Neuronal stem cell (in vitro differentiated cells): ENCODE data around the gene PPP3CA.

Experiments used
- DNase-seq: peaks from one replicate; pipeline ENCODE4 v3.0.0-alpha.2; 2013; ENCODE audit warnings: low spot score
- H2AFZ ChIP-seq: one replicate; pipeline ENCODE4 v1.6.1; 2013; ENCODE audit warnings: mild to moderate bottlenecking, low read length, inconsistent platforms
- H2AK5ac ChIP-seq: 2 replicates; pipeline ENCODE4 v1.6.1; 2013; ENCODE audit warnings: low read depth, mild to moderate bottlenecking, inconsistent platforms, low read length, moderate library complexity, mixed read lengths
- H2BK120ac ChIP-seq: 2 replicates; pipeline ENCODE4 v1.6.1; 2013; ENCODE audit warnings: low read depth, mild to moderate bottlenecking, inconsistent platforms, low read length, moderate library complexity, mixed read lengths
- H2BK12ac ChIP-seq: one replicate; pipeline ENCODE4 v1.6.1; 2013; ENCODE audit warnings: low read length, inconsistent platforms
- H2BK15ac ChIP-seq: 2 replicates; pipeline ENCODE4 v1.6.1; 2013; ENCODE audit warnings: mild to moderate bottlenecking, low read length, inconsistent platforms, mixed read lengths
- H2BK5ac ChIP-seq: one replicate; pipeline ENCODE4 v1.6.1; 2013; ENCODE audit warnings: inconsistent platforms, mild to moderate bottlenecking, low read length, moderate library complexity
- H3K14ac ChIP-seq: one replicate; pipeline ENCODE4 v1.6.1; 2013; ENCODE audit warnings: low read length, inconsistent platforms
- H3K18ac ChIP-seq: 2 replicates; pipeline ENCODE4 v1.6.1; 2013; ENCODE audit warnings: low read length, inconsistent platforms
- H3K23ac ChIP-seq: 2 replicates; pipeline ENCODE4 v1.6.1; 2013; ENCODE audit warnings: low read depth, mild to moderate bottlenecking, mixed read lengths, low read length, inconsistent platforms; ENCODE audit not compliant: poor library complexity
- H3K27ac ChIP-seq: replicated peaks from 3 replicates; pipeline ENCODE4 v1.5.1; 2013; ENCODE audit warnings: low read length, inconsistent platforms
- H3K27me3 ChIP-seq, 3 experiments: 2 replicates each; pipeline ENCODE4 v1.6.1; 2013; ENCODE audit warnings: low read length in 3 of 3, mild to moderate bottlenecking in 2 of 3, inconsistent platforms in 1 of 3, low read depth in 1 of 3, mixed read lengths in 1 of 3, moderate library complexity in 1 of 3; ENCODE audit not compliant: control insufficient read depth in 3 of 3, insufficient read depth in 3 of 3
- H3K36me3 ChIP-seq, 2 donors: replicated peaks in 1 of 2; 2 replicates each; pipeline ENCODE4 v1.6.1; 2013; ENCODE audit warnings: low read length in 2 of 2; ENCODE audit not compliant: control insufficient read depth in 2 of 2, insufficient read depth in 2 of 2
- H3K4ac ChIP-seq: 2 replicates; pipeline ENCODE4 v1.6.1; 2013; ENCODE audit warnings: inconsistent platforms, mild to moderate bottlenecking, low read length, moderate library complexity
- H3K4me1 ChIP-seq, 2 donors: 1 replicate in 1 of 2; 2 replicates in 1 of 2; pipeline ENCODE4 v1.6.1; 2013; ENCODE audit warnings: low read length in 2 of 2, low read depth in 1 of 2; ENCODE audit not compliant: control insufficient read depth in 2 of 2, insufficient read depth in 1 of 2
- H3K4me2 ChIP-seq: one replicate; pipeline ENCODE4 v1.6.1; 2013; ENCODE audit warnings: mild to moderate bottlenecking, low read length, inconsistent platforms; ENCODE audit not compliant: insufficient read depth, poor library complexity, severe bottlenecking
- H3K4me3 ChIP-seq, 2 donors: 2 replicates each; pipeline ENCODE4 v1.5.1; 2013; ENCODE audit warnings: low read length in 2 of 2, mild to moderate bottlenecking in 2 of 2, inconsistent platforms in 1 of 2, moderate library complexity in 1 of 2
- H3K79me1 ChIP-seq: one replicate; pipeline ENCODE4 v1.6.1; 2013; ENCODE audit warnings: low read depth, mild to moderate bottlenecking, inconsistent platforms, low read length, moderate library complexity
- H3K9ac ChIP-seq: one replicate; pipeline ENCODE4 v1.6.1; 2013; ENCODE audit warnings: mild to moderate bottlenecking, low read depth, low read length, inconsistent platforms; ENCODE audit not compliant: poor library complexity
- H3K9me3 ChIP-seq, 2 donors: replicated peaks in 1 of 2; 2 replicates each; pipeline versions ENCODE3 to v1.6.1; 2013; ENCODE audit warnings: low read length in 2 of 2, mild to moderate bottlenecking in 2 of 2, inconsistent platforms in 1 of 2, low read depth in 1 of 2, mixed read lengths in 1 of 2, moderate library complexity in 1 of 2; ENCODE audit not compliant: control insufficient read depth in 2 of 2, insufficient read depth in 1 of 2
- H4K8ac ChIP-seq: one replicate; pipeline ENCODE4 v1.6.1; 2013; ENCODE audit warnings: low read depth, mild to moderate bottlenecking, inconsistent platforms, low read length, moderate library complexity
- H4K91ac ChIP-seq: one replicate; pipeline ENCODE4 v1.6.1; 2013; ENCODE audit warnings: low read length, low read depth, mild to moderate bottlenecking, inconsistent platforms; ENCODE audit not compliant: poor library complexity
- WGBS, 2 donors: extraction: QIAGEN DNeasy Blood & Tissue Kit; methylation state at CpG; one replicate each; pipeline ENCODE4 v1.1.7; 2013; ENCODE audit warnings: missing lambda C conversion rate in 2 of 2, mixed read lengths in 1 of 2; ENCODE audit not compliant: insufficient read length in 2 of 2, insufficient replicate concordance in 1 of 2; ENCODE audit errors: extremely low coverage in 2 of 2; 5-methylcytosine and 5-hydroxymethylcytosine counted together

The PPP3CA gene

GRCh38 chr4:101174679-101175345 lies 172.5 kb downstream of the PPP3CA start:
- Histone ChIP-seq H2AFZ (no peak overlapping the region), H2BK15ac (no peak overlapping the region), H3K4me2 (no peak overlapping the region), H3K27ac (no peak overlapping the region), H3K9me3 (no peaks in the 10 kb centered on the region), H3K23ac (no peak overlapping the region), H4K91ac (no peak overlapping the region), H3K4me1 (no peaks in the 10 kb centered on the region), H4K8ac (no peak overlapping the region), H2BK12ac (no peak overlapping the region), H3K18ac (no peak overlapping the region), H2BK120ac (no peak overlapping the region), H2AK5ac (no peak overlapping the region), H3K79me1 (peaks cover 2% of the 10 kb centered on the region), H3K14ac (no peak overlapping the region), H3K4ac (no peak overlapping the region), H3K9ac (no peak overlapping the region), H3K27me3 (no peaks in the 10 kb centered on the region), H3K4me3 (no peak overlapping the region), H3K36me3 (no peaks in the 10 kb centered on the region), H2BK5ac (no peak overlapping the region)
- DNase-seq: no peak
- WGBS, 2 donors: no CpG with 5 or more reads among the region's 4 CpGs

DNA sequence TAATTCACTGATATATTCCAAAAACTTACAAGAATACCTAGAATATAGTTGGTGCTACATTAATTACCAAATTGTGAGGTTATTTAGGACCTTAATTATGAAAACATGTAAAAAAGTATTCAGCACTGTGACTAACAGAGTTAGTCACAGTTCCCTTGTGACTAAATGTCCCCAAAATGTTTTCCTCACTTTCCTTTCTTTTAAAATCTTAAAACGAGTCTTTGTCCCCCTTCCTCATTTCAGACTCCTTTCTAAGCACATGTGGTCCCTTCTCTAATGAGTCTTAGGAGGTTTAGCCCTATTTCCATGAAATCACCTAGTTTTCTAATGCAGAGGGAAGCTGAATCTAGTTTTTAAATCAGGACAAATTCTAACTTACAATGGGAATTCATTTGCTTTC lies 175.0 kb downstream of the PPP3CA start:
- H3K79me1 ChIP-seq: peaks cover 2% of the 10 kb centered on the region
- H2AK5ac ChIP-seq: no peak overlapping the region
- H4K91ac ChIP-seq: no peak overlapping the region
- no peak overlapping the region for H3K4ac ChIP-seq
- H2BK12ac ChIP-seq: no peak overlapping the region
- H3K9ac ChIP-seq: no peak overlapping the region
- peaks cover 0 to 4% of the 10 kb centered on the region in 2 donors for H3K4me1 ChIP-seq
- no peak overlapping the region for H2BK120ac ChIP-seq
- no peak overlapping the region for H3K4me3 ChIP-seq
- no peak overlapping the region for H4K8ac ChIP-seq
- H3K23ac ChIP-seq: no peak overlapping the region
- H3K18ac ChIP-seq: no peak overlapping the region
- no peaks in the 10 kb centered on the region for H3K36me3 ChIP-seq
- H3K27me3 ChIP-seq: no peaks in the 10 kb centered on the region
- WGBS, 2 donors: no CpG with 5 or more reads among the region's 1 CpG
- no peak overlapping the region for H3K27ac ChIP-seq
- H2BK5ac ChIP-seq: no peak overlapping the region
- no peak overlapping the region for H3K4me2 ChIP-seq
- DNase-seq: no peak
- H2AFZ ChIP-seq: no peak overlapping the region
- no peaks in the 10 kb centered on the region for H3K9me3 ChIP-seq
- no peak overlapping the region for H3K14ac ChIP-seq
- H2BK15ac ChIP-seq: no peak overlapping the region

GRCh38 chr4:101171747-101172146 lies 175.6 kb downstream of the PPP3CA start:
- no CpG with 5 or more reads among the region's 3 CpGs for WGBS, 2 donors
- Histone ChIP-seq H4K91ac (no peak overlapping the region), H2BK5ac (no peak overlapping the region), H3K27ac (no peak overlapping the region), H3K4me3 (no peak overlapping the region), H3K4me2 (no peak overlapping the region), H2BK12ac (no peak overlapping the region), H3K14ac (no peak overlapping the region), H3K36me3 (no peaks in the 10 kb centered on the region), H3K4me1 (peaks cover 0 to 4% of the 10 kb centered on the region in 2 donors), H2BK120ac (no peak overlapping the region), H2AK5ac (no peak overlapping the region), H2BK15ac (no peak overlapping the region), H3K18ac (no peak overlapping the region), H2AFZ (no peak overlapping the region), H3K4ac (no peak overlapping the region), H3K9ac (no peak overlapping the region), H3K79me1 (peaks cover 2% of the 10 kb centered on the region), H3K9me3 (no peaks in the 10 kb centered on the region), H4K8ac (no peak overlapping the region), H3K27me3 (no peaks in the 10 kb centered on the region), H3K23ac (no peak overlapping the region)
- no peak for DNase-seq

DNA sequence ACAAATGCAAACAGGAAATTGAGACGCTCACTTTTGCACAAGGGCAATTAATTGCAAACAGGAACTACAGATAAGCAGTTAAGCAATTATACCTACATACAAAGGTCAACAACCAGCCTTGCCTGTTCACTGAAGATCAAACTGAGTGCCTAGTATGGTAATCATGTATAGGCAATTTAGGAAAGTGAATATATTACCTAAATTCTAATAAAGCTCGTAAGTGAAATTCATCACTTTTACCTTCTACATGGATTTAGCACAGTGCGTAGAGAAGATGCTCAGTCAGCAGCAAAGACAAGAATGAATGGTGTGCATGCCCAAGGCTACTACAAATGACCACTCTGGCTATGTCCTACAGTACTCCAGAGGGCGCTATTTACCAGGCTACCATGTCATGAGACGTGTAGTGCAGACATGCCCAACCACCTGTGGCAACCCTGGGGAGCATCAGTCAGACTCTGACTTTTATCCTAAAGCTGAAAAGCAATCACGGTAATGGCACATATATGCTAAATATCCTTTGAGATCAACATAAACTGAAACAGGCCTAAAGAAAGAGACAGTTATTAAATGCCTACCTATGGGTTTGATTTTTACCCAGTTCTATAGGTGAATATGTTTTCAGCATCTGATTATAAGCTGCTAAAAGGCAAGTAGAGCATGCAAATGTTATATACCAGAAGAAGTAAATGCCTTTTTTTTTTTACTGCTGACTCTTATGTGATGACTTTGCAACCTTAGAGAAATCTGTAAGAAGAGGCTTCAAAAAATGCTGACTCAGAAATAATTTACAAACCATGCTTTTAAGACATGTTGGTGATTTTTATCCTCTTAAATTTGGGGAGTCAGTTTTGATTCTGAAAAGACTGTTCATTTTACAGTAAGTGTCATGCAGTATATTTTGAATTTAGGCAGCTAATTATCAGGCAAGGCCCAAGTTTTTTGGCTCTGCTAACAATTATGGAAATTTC lies 178.0 kb downstream of the PPP3CA start:
- H2BK120ac ChIP-seq: no peak overlapping the region
- peak; percentile 60 for DNase-seq

More for the DNA sequence above, 178.0 kb downstream of the PPP3CA start:
- Histone ChIP-seq H3K79me1 (peaks cover 2% of the 10 kb centered on the region), H4K91ac (no peak overlapping the region), H3K18ac (no peak overlapping the region), H3K9me3 (no peaks in the 10 kb centered on the region), H3K4me3 (no peak overlapping the region), H3K4ac (no peak overlapping the region), H2BK5ac (no peak overlapping the region), H3K9ac (no peak overlapping the region), H4K8ac (no peak overlapping the region), H3K27me3 (no peaks in the 10 kb centered on the region), H3K14ac (no peak overlapping the region), H2AK5ac (no peak overlapping the region), H3K4me1 (peaks cover 0 to 4% of the 10 kb centered on the region in 2 donors), H2AFZ (no peak overlapping the region), H2BK15ac (no peak overlapping the region), H3K36me3 (no peaks in the 10 kb centered on the region), H3K23ac (no peak overlapping the region), H2BK12ac (no peak overlapping the region), H3K4me2 (no peak overlapping the region), H3K27ac (no peak overlapping the region)
- no CpG with 5 or more reads among the region's 6 CpGs for WGBS, 2 donors
